Retinal pigment epithelial cell (primary cell): Measurements from ENCODE around the gene MNT.
A peak's percentile ranks its signal among the peaks of the same experiment; 100 is the strongest.

ENCODE experiments used
- DNase-seq: peaks from one replicate; pipeline ENCODE4 v3.0.0-alpha.2; 2010; ENCODE audit warnings: low read depth
- H3K4me3 ChIP-seq: 2 replicates; pipeline ENCODE4 v1.5.1; 2011; ENCODE audit warnings: mild to moderate bottlenecking, low read length, control low read depth, moderate library complexity
- CTCF ChIP-seq: conservative IDR thresholded peaks from 2 replicates; pipeline ENCODE4 v1.5.1; 2011; ENCODE audit warnings: low read depth, low read length, control low read depth, inconsistent platforms

Gene MNT

GRCh38 chr17:2336215-2336851 is 64.5 kb downstream of the MNT start, which contains the start of gene TSR1:
Gene TSR1, minus strand, starts transcription at chr17:2336457. Its CDS starts 30 bp downstream, at chr17:2336427.
- peak within 1 kb of the TSS; percentile 97 for H3K4me3 ChIP-seq
- peak; percentile 66 for DNase-seq
- TF ChIP-seq CTCF = peak; percentile 17

GRCh38 chr17:2335726-2336214 is 65.1 kb downstream of the MNT start:
- peak overlapping the region; percentile 97 for H3K4me3 ChIP-seq
- no peak for TF ChIP-seq CTCF
- DNase-seq = no peak
